KMS-11 (cell line): ENCODE results near the gene FOXC2.

Experiments
- H2AFZ ChIP-seq: fragments of 200-600 bp; sonication (generic); 2 replicates; pipeline ENCODE4 v1.6.1; 2016; ENCODE audit warnings: antibody characterized with exemption, mixed run types, low read depth
- H3K27ac ChIP-seq: fragments of 200-600 bp; sonication (generic); 2 replicates; pipeline ENCODE4 v1.6.1; 2016; ENCODE audit warnings: mild to moderate bottlenecking, mixed run types
- H3K27me3 ChIP-seq: fragments of 200-600 bp; sonication (generic); 2 replicates; pipeline ENCODE4 v1.6.1; 2017; ENCODE audit warnings: mild to moderate bottlenecking, low read depth, mixed run types, moderate library complexity; ENCODE audit not compliant: insufficient read depth
- H3K36me3 ChIP-seq: fragments of 200-600 bp; sonication (generic); 2 replicates; pipeline ENCODE4 v1.6.1; 2017; ENCODE audit warnings: mild to moderate bottlenecking, mixed run types; ENCODE audit not compliant: insufficient read depth
- H3K4me1 ChIP-seq: fragments of 200-600 bp; sonication (generic); 2 replicates; pipeline ENCODE4 v1.6.1; 2016; ENCODE audit warnings: mild to moderate bottlenecking, low read depth, mixed run types; ENCODE audit not compliant: poor library complexity, severe bottlenecking
- H3K4me2 ChIP-seq: fragments of 200-600 bp; sonication (generic); 2 replicates; pipeline ENCODE4 v1.7.0; 2016; ENCODE audit warnings: mild to moderate bottlenecking, mixed run types
- H3K4me3 ChIP-seq: fragments of 200-600 bp; sonication (generic); IDR thresholded peaks from 2 replicates; pipeline ENCODE4 v1.6.1; 2017; ENCODE audit warnings: low read depth, low read length, mixed read lengths; ENCODE audit not compliant: insufficient read depth
- H3K79me2 ChIP-seq: fragments of 200-600 bp; sonication (generic); 2 replicates; pipeline ENCODE4 v1.6.1; 2016; ENCODE audit warnings: low read depth, mixed run types; ENCODE audit not compliant: insufficient read depth
- H3K9ac ChIP-seq: fragments of 200-600 bp; sonication (generic); 2 replicates; pipeline ENCODE4 v1.6.1; 2016; ENCODE audit warnings: mild to moderate bottlenecking, mixed run types
- H4K20me1 ChIP-seq: fragments of 200-600 bp; sonication (generic); 2 replicates; pipeline ENCODE4 v1.6.1; 2016; ENCODE audit warnings: mild to moderate bottlenecking, mixed run types; ENCODE audit not compliant: insufficient read depth
- CTCF ChIP-seq: fragments of 200-600 bp; sonication (generic); conservative IDR thresholded peaks from 2 replicates; pipeline ENCODE4 v1.6.1; 2017; ENCODE audit warnings: low read depth, mild to moderate bottlenecking, antibody characterized with exemption, low read length, moderate library complexity, mixed read lengths

FOXC2 gene

DNA sequence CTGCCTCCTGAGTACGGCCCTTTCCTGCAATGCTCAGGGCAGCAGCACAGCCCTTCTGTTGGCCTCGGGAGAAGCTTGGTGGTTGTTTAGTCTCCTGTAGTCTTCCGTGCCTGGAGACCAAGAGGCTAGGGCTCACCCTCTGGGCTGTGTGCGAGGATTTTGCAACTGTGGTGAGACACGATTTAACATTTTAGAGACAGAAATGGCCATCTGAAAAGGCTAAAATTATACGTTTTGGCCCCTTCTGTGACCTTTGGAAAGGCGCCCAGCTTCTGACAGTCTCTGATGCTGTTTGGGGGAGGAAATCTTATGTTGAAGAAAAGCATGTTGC, 44.9 kb downstream of the FOXC2 start:
- H2AFZ ChIP-seq, result no peak overlapping the region

DNA sequence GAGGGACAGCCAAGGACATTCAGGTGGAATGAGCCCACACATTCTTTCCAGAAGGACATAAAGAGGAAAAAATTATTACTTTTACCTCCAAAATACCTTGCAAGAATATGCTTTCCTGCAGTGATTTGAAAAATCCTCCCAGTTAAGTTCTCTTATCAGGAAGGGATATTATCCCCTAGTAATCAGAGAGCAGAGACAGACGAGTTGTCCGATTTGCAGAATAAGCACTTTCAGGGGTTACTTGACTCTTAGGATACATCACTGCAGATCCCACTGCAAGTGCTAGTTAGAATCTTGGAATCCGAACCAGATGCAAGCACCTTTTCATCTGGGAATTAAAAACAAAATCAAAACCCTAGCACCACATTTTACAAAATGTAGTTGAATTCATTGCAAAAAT, 45.3 kb downstream of the FOXC2 start:
- no peak for TF ChIP-seq CTCF
- Histone ChIP-seq H2AFZ (no peak overlapping the region), H3K4me1 (no peaks in the 10 kb centered on the region), H3K36me3 (no peaks in the 10 kb centered on the region), H3K4me3 (no peak overlapping the region), H3K79me2 (no peaks in the 10 kb centered on the region), H4K20me1 (no peaks in the 10 kb centered on the region), H3K4me2 (no peak overlapping the region), H3K27me3 (peaks cover 17% of the 10 kb centered on the region; the same call in 1 of the 2 replicates), H3K9ac (no peak overlapping the region), H3K27ac (no peak overlapping the region)

More for the DNA sequence above, 44.9 kb downstream of the FOXC2 start:
- H3K27me3 ChIP-seq, result peaks cover 14% of the 10 kb centered on the region; the same call in 1 of the 2 replicates
- no peak overlapping the region for H3K4me2 ChIP-seq
- no peak overlapping the region for H3K27ac ChIP-seq
- H3K9ac ChIP-seq, result no peak overlapping the region
- H3K4me1 ChIP-seq, result no peaks in the 10 kb centered on the region
- H4K20me1 ChIP-seq, result no peaks in the 10 kb centered on the region
- H3K4me3 ChIP-seq, result no peak overlapping the region
- TF ChIP-seq CTCF, result no peak
- H3K36me3 ChIP-seq, result no peaks in the 10 kb centered on the region
- H3K79me2 ChIP-seq, result no peaks in the 10 kb centered on the region

DNA sequence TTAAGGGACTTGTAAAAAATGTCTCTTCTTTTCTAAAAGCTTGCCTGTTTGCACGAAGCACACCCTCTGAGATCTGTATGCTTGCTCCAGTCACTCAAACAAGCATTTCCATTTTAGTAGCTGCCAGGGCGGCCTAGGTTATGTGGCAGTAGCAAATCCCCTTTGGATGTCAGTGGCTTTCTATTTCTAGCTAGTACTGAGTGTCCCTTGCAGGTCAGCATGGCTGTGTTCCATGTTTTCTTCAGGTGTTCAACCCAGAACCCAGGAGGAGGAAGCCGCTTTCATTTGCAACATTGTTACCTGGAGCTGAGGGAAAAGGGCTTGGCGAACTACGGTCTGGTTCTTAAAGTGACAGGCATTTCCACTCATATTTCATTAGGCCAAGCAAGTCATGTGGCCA, 48.1 kb downstream of the FOXC2 start:
- no peak overlapping the region for H2AFZ ChIP-seq
- H3K9ac ChIP-seq, result no peak overlapping the region
- no peak overlapping the region for H3K4me3 ChIP-seq
- no peaks in the 10 kb centered on the region for H3K36me3 ChIP-seq
- no peak overlapping the region for H3K4me2 ChIP-seq
- no peaks in the 10 kb centered on the region for H3K4me1 ChIP-seq
- peaks cover 22% of the 10 kb centered on the region; the same call in 1 of the 2 replicates for H3K27me3 ChIP-seq
- no peak for TF ChIP-seq CTCF
- no peaks in the 10 kb centered on the region for H3K79me2 ChIP-seq
- no peaks in the 10 kb centered on the region for H4K20me1 ChIP-seq
- no peak overlapping the region for H3K27ac ChIP-seq

DNA sequence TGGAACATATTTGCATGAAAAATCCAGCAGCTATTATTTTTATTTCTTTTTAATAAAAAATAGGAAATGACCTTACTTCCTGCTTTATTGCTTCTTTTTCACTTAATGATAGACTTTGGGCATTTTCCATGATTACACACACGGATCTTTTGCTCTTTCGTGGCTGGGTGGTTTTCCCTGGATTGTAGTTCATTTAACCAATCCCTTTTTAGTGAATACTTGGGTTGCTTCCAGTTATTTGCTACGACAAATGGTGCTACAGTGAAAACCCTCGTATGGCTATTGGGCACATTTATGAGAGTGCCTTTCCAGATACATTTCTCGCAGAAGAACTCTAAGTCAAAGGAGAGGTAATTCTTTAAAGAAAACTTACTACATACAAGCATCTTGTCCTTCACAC, 50.3 kb downstream of the FOXC2 start:
- peaks cover 22% of the 10 kb centered on the region; the same call in 1 of the 2 replicates for H3K27me3 ChIP-seq
- no peak overlapping the region for H3K4me2 ChIP-seq
- no peaks in the 10 kb centered on the region for H3K36me3 ChIP-seq
- H3K9ac ChIP-seq, result no peak overlapping the region
- H2AFZ ChIP-seq, result no peak overlapping the region
- H3K4me3 ChIP-seq, result no peak overlapping the region
- no peaks in the 10 kb centered on the region for H3K79me2 ChIP-seq
- H3K4me1 ChIP-seq, result no peaks in the 10 kb centered on the region
- no peak overlapping the region for H3K27ac ChIP-seq
- TF ChIP-seq CTCF, result no peak
- no peaks in the 10 kb centered on the region for H4K20me1 ChIP-seq
